Hindlimb muscle (tissue), 1 donor: Measurements from ENCODE around the gene CES5A. TPM values are rescaled to one million over a fixed set of nuclear protein-coding genes. Genes with fewer than 3 reads are reported as not detected.
"Not testable (repeated sequence)": the region's sequence is repeated elsewhere in the genome, so short reads cannot be mapped to it uniquely, and the experiment has no call there.

Source experiments
- DNase-seq: peaks from one replicate; pipeline ENCODE4 v3.0.0-alpha.2; 2013
- polyA plus RNA-seq: library from polyadenylated mRNA; unstranded; fragments of 120-200 nt; gene quantifications from one replicate; pipeline ENCODE4 v1.2.1, GENCODE V29; 2013; ENCODE audit not compliant: insufficient read length

The CES5A gene
- polyA plus RNA-seq, 1 donor, result not detected

DNA sequence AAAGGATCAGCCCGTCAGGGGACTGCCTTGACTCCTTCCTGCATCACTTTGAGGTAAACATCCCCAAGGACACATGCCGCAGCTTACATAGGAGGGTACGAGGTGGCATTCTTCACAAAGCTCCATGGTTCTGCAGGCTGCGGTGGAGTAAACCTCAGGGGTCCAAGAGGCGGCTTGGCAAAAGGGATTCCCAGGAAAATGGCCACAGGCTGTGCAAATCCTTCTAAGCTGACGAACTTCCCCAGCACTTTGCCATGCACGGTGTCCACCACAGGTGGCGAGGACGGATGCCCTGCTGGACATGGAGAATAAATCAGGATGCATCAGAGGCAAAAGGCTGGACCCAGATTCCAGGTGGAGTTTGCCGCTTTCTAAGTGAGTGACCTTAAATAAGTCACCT lies 46.5 kb downstream of the CES5A start:
- DNase-seq, result no peak

DNA sequence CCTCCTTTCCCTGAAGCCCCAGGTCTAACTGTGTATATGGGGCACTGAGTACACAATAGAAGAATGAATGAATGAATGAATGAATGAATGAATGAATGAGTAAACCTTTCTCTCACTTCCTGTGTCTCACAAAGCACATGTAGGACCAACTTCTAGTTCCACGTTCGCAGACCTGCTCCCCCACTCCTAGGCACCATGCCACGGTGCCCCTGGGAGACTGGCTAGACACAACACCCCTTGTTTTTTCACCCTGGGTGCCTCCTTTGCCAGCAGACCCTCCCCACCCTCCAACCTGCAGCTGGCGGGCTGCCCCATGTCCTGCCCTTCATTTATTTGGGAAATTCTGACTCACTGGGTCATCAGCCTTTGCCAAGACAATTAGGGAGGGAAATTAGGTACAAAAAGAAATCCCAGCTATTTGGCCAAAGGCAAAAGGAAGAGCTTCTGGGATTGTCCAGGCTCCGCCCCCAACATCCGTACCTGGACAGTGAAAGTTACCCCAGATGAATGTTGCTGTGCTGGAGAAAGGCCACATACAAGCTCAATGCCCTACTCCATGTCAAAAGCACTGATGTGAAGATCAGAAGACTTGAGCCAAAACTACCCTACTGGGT lies 50.0 kb downstream of the CES5A start:
- no peak for DNase-seq

DNA sequence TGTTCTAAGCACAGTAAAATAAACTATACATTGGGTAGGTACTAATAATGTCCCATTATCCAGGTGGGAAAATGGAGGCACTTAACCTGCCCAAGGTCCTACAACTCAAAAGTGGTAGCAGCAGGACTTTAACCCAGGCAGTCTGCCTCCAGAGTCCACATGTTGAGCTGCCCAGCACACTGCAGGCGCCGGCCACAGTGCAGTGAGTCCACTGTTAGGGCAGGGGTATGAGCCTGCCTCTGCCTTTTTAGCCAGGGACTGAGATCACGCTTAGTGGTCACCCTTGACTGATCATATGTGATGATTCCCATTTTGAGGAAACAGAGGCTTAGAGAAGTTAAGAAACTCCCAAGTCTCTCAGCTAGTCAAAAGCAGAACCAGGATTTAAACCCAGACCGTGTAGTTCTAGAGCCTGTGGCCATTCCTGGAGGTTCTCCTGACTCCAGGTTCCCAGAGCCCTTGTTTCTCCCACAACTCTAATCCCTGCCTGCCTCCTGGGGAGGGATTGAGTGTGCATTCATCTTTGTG lies 50.6 kb downstream of the CES5A start:
- DNase-seq, result no peak

DNA sequence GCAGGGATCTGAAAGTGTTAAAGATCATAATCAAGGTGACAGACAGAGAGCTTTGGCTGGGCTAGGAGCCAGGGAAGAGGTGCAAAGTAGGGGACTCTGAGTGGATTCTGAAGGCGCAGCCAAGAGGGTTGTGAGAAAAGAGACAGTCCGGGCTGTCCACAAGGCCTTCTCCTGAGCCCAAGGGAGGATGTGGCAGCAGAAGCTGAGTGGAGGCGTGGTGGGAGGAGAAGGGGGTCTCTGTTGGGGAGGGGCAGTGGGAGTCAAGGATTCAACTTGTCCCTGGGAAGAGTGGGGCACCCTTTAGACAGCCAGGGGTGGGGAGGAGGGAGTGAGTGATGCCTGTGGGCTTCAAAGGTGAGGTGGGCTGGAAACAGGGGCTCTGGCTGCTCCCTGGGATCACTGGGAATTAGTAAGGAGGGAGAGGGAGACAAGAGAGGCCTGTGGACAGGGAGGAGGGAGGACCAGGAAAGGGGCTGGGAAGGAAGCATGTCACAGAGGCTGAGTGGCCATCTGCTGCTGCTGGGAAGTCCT lies 52.8 kb downstream of the CES5A start:
- DNase-seq, result no peak

DNA sequence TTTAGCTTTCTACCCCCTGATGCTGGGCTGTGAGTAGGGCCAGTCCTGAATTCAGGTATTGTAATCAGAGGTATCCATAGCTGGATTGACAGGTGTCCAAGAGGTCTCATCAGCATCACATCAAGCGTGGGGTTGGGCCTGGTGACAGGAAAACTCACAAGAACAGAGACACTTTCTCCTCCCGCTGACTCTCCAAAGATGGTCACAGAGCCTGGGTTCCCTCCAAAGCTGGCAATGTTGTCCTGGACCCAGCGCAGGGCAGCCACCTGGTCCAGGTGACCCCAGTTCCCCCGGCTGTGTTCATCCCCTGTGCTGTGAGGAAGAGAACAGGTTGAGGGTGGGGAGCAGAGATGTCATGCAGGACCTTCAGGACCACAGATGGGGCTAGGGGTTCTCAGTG lies 54.0 kb downstream of the CES5A start:
- DNase-seq, result no peak

DNA sequence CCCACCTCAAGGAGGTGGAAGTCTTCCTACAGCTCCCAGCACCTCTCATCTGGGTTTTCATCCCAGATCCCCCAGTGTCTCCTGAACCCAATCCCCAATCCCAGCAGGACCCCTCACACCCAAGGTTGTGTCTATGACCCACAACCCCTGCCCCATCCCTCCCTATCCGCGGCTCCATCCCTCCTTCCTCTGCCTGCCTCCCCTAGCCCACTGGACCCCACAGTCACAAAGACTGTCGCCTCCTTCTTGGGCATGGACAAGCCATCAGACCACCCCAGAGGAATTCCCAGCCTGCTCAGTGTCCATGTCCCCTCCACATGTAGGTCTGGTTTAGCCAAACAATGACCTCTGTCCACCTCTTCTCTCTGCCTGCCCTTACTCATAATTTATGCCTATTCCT lies 54.6 kb downstream of the CES5A start:
- DNase-seq, result no peak

DNA sequence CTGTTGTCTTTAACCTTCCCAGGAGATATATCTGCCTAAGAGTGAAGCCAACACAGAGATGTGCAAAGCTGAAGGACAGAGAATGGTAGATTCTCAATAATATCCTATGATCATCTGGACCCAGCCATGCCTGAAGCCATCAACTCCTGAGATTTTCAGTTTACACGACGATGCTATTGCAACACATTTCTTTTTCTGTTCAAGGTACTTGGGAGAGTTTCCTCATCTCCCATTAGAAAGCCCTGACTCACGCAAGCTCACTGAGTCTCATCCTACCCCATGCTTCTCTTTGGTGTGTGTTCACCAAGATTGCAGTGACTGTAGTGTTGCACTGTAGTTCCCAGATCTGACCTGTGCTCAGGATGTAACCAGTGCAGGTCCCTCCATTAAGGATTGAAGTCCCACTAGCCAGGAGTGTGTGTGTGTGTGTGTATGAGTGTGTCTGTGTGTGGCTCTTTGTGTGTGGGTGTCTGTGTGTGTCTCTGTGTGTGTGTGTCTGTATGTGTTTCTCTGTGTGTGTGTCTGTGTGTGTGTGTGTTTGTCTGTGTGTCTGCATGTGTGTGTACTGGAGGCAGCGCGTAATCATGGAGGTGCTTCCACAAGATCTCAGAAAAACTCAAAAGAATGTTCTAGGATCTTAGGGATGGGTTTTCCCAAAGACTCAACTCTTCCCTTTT lies 57.8 kb downstream of the CES5A start:
- DNase-seq, result no peak

DNA sequence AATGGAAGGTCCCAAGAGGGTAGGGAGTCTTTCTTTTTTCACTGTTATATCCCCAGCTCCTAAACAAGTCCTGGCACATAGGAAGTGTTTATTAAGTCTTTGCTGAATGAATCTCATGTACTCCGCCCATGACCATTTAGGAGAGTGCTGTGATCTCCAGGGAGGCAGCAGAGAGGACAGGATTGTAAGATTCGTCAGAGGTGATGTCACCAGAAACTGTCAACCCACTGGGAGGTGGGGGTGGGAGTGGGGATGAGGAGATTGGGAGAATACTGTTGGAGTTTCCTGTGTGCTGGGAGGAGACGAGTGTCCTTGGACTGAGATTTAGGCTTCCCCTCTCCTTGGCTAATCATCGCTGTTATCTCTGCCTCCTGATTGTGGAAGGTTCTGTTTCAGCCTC lies 59.0 kb downstream of the CES5A start:
- DNase-seq, result not testable (repeated sequence)

DNA sequence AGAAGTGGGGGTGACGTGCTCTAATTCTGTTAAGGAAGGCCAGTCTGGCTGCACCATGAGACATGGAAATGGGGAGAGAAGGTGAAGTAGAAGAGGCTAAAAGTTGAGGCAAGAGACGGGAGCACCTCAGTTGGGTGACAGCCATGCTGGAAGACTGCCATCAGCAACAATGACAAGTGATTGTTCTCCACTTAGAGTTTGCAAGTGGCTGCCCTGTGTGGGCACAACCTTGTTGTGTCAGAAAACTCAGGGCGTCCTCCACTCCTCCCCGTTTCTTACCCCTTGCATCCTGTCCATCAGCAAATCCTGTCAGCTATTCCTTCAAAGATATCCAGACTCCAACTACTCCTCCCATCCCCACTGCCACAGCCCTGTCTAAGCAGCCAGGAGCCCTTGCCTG lies 59.9 kb downstream of the CES5A start:
- no peak for DNase-seq

DNA sequence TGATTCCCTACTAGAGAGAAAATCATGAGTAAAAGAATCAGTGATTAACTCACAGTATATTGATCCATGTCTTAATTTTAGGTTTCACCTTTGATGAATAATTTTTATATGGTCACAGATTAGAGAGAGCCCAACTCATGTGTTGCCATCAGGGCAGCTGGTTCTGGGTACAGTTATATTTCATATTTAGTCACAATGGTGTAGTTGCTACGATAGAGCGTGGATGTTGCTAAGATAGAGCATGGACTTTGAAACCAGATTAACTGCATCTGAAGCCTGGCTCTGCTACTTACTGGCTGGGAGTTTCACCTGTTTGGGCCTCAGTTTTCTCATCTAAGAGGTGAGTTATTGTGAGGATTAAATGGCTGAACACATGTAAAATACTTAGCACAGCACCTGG lies 61.0 kb downstream of the CES5A start:
- DNase-seq, result not testable (repeated sequence)

DNA sequence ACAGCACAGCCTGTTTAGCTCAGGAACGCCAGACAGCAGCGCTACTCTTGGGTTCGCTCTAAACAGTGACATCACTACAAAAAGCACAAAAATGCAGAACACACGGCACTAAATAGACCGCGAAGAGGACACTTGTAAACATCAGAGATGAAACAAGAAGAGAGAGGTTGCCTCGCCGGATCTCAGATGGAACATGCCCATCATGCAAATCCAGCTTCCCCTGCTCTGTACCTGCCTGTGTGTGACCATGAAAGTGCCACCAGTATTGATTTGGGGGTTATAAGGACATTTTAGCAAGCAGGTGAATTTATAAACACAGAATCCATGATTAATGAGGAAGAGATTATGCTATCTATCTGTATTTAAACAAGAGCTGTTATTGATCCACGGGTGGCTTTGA lies 61.4 kb downstream of the CES5A start:
- DNase-seq, result not testable (repeated sequence)

DNA sequence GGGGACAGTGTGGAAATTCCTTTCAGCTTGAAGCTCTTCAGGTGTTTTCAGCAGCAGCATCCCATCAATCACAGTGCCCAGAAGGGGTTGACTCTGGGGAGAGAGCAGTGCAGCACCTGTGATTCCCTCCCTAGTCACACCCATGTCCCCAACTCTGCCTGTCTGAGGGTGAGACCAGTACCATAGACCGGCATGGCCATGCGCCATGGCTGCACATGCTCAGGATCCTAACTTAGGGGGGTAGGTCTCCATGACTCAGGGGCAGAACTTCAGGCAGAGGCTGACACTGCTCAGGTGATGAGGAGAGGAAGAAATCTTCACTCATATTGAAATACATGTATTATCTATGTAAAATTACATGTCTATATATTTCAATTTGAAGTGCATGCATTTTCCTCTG lies 62.2 kb downstream of the CES5A start:
- no peak for DNase-seq

DNA sequence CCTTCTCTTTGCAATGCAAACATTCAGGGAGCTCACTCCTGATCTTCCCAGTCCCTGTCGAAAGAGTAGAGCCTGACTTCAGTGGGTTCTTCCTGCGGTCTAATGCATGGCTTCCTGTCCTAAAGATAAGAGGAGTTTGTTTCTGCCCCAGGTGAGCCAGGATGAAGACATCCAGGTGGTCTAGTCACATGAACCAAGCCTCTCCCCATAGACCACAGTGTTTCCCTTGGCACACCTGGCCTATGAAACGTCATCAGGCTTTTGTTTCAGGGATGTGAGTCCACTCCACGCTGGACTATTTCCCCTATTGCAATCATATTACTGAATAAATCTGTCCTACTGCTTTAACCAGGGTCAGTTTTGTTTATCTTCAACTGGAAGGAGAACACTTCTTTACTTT lies 63.4 kb downstream of the CES5A start:
- DNase-seq, result no peak

DNA sequence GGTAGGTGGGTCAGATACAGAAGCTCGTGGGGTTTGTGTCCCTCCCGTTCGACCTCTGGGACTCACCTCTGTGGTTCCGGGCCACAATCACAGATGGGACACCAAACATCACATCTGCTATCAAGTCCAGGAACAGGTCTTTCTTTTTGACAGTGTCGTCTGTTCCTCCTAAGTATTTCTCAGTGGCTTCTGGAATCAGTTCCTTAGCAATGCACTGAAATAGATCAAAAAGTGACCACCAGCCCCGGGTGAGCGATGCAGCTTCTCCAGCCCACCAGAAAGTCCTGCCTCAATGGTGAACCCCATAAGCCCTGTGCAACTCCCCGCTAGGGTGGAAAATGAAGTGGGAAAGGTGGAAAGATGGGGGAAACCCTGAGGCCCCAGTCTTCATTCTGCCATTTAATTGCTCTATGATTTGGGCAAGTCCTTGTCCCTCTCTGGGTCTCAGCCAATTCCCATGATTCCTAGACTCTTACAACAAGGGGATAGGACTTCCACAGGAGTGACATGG lies 64.7 kb downstream of the CES5A start:
- no peak for DNase-seq

DNA sequence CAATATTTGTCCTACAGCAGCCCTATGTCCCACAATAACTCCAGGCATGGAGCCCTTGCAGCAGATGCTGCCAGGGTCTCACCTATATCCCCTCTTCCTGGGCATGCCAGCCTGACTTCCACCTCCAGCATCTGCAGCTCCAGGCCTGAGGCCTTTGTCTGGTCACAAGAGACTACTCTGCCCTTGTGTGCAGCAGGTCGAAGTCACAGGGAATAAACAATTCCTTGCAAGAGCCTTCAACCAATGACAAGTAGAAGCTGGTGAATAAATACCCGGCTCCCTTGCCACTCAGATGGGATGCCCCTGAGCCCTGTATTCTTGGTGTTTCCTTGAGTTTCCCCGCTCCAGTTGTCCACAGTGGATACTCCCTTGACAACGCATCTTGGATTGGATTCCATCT lies 65.3 kb downstream of the CES5A start:
- no peak for DNase-seq

DNA sequence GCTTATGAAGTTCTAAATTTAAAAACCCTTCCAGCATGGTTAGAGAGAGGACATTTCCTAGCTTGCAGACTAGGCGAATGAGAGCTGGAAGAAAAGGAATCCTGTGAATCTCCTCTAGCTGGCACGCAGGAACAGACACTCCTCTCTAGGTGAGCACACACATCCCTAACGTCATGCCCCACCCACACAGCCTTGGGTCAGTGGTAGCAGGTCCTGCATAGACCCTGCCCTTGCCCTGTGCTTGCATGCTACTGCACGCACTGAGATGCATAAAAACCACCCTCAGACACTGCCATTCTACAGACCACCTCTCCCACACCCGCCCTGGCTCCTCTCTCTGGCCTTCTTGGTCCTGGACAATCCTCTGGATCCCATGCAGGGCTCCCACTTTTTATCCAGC lies 65.8 kb downstream of the CES5A start:
- no peak for DNase-seq

DNA sequence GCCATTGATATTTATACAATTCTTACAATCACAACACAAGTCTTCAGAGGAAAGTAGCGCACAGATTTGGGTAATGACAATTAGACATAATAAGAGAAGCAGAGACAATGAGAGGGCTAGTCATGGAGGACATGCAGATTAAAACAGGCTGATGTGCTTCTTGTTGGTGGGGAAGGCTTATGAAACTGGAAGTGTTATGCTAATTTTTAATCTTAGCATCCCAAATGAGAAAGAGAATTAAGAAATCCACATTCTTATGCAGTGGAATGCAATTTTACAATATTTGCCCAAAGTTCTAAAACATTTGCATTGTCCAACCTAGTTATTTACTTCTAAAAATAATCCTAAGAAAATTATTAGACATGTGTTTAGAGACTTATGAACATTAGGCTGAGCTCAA lies 66.9 kb downstream of the CES5A start:
- DNase-seq, result not testable (repeated sequence)

DNA sequence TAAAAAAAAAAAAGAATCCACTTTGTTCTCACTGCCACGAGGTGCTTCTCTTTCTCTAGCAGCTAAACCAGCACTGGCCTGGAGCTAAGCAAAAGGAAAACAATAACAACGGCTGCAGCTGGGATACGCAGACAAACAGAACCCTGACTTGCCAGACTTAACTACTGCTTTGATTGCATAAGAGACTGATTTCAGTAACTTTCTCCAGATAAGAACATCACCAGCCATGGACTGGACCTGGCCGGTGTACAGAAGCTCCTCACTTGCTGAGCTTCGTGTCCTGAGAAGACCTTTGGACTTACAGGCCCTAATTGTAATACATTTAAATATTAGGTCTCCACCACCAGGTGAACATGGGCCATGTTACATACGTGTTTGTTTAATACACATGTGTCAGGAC lies 70.1 kb downstream of the CES5A start:
- DNase-seq, result not testable (repeated sequence)

DNA sequence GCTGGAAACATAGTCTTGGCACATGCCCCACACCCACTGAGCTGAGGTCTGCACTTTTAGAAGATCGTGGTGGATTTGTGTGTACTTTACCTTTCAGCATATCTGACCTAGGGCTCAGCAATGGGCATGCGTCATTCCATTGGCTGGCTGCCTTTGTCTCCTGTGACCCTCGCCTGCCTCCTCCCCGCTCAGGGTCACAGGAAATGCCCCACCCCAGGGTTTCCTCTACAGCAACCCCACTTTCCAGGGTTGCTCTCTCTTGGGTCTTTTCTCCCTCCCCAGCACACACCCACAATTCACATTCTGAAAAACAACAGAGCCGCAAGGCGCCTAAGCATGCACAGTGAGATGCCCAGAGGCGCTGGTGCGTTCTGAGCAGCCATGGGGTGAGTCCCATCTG lies 71.5 kb downstream of the CES5A start:
- not testable (repeated sequence) for DNase-seq

Other genes starting within 250 kb of the CES5A start
- 1.7 TPM for gene SLC6A2, start 219.4 kb downstream of the CES5A start, polyA plus RNA-seq
- 0.32 TPM for gene CES1, start 42.3 kb downstream of the CES5A start, polyA plus RNA-seq